GM12878 (cell line): ENCODE measurements around the gene TICRR. TPM values are rescaled to one million over a fixed set of nuclear protein-coding genes. Genes with fewer than 3 reads are reported as not detected.

Experiments used
- ATF7 ChIP-seq: fragments of 450-650 bp; IDR thresholded peaks from 2 replicates; pipeline ENCODE4 v1.6.1; 2016; ENCODE audit warnings: low read depth, mild to moderate bottlenecking
- BMI1 ChIP-seq: fragments of 450-650 bp; IDR thresholded peaks from 2 replicates; pipeline ENCODE4 v1.6.1; 2016; ENCODE audit warnings: mild to moderate bottlenecking, moderate library complexity, borderline replicate concordance
- CBFB ChIP-seq: IDR thresholded peaks from 2 replicates; pipeline ENCODE4 v1.6.1; 2016; ENCODE audit warnings: antibody characterized with exemption, low read depth
- CREB1 ChIP-seq: IDR thresholded peaks from 2 replicates; pipeline ENCODE4 v1.6.1; 2012; ENCODE audit warnings: low read depth, mild to moderate bottlenecking, inconsistent platforms
- ESRRA ChIP-seq: IDR thresholded peaks from 2 replicates; pipeline ENCODE4 v1.6.1; 2012; ENCODE audit warnings: mild to moderate bottlenecking, low read length, improper control_type of control experiment
- ETV6 ChIP-seq, 2 experiments: fragments of 450-650 bp in 1 of 2; IDR thresholded peaks in 1 of 2; conservative IDR thresholded peaks in 1 of 2; 2 replicates each; pipeline ENCODE4 v1.6.1; 2014; ENCODE audit warnings: antibody characterized with exemption in 1 of 2, borderline replicate concordance in 1 of 2, low read depth in 1 of 2, mild to moderate bottlenecking in 1 of 2, moderate library complexity in 1 of 2
- KAT2A ChIP-seq: conservative IDR thresholded peaks from 2 replicates; pipeline ENCODE4 v1.6.1; 2011; ENCODE audit warnings: low read depth, low read length; ENCODE audit not compliant: control insufficient read depth
- KDM1A ChIP-seq: fragments of 200-600 bp; sonication (generic); IDR thresholded peaks from 2 replicates; pipeline ENCODE4 v1.6.1; 2016; ENCODE audit warnings: borderline replicate concordance
- MAX ChIP-seq: IDR thresholded peaks from 2 replicates; pipeline ENCODE4 v1.6.1; 2012; ENCODE audit warnings: low read depth, low read length, improper control_type of control experiment
- MTA2 ChIP-seq: fragments of 450-650 bp; IDR thresholded peaks from 2 replicates; pipeline ENCODE4 v1.6.1; 2016; ENCODE audit warnings: low read depth, mild to moderate bottlenecking, moderate library complexity
- NFXL1 ChIP-seq: fragments of 450-650 bp; IDR thresholded peaks from 2 replicates; pipeline ENCODE4 v1.6.1; 2017; ENCODE audit warnings: antibody characterized with exemption, mild to moderate bottlenecking, borderline replicate concordance
- NFYB ChIP-seq: IDR thresholded peaks from 2 replicates; pipeline ENCODE4 v1.6.1; 2011; ENCODE audit warnings: low read depth, mild to moderate bottlenecking, low read length, improper control_type of control experiment, moderate library complexity; ENCODE audit not compliant: insufficient read depth
- NR2F1 ChIP-seq: fragments of 450-650 bp; conservative IDR thresholded peaks from 2 replicates; pipeline ENCODE4 v1.6.1; 2017; ENCODE audit warnings: mild to moderate bottlenecking
- PKNOX1 ChIP-seq: fragments of 450-650 bp; IDR thresholded peaks from 2 replicates; pipeline ENCODE4 v1.6.1; 2016; ENCODE audit warnings: mild to moderate bottlenecking
- RUNX3 ChIP-seq: IDR thresholded peaks from 2 replicates; pipeline ENCODE4 v1.6.1; 2012; ENCODE audit warnings: low read length, inconsistent platforms
- SIN3A ChIP-seq: IDR thresholded peaks from 2 replicates; pipeline ENCODE4 v1.6.1; 2012; ENCODE audit warnings: low read depth, low read length, improper control_type of control experiment
- SMAD5 ChIP-seq: IDR thresholded peaks from 2 replicates; pipeline ENCODE4 v1.6.1; 2016; ENCODE audit warnings: antibody characterized with exemption, low read depth
- SMC3 ChIP-seq: IDR thresholded peaks from 2 replicates; pipeline ENCODE4 v1.6.1; 2011; ENCODE audit warnings: low read length, improper control_type of control experiment, borderline replicate concordance
- SREBF1 ChIP-seq: IDR thresholded peaks from 2 replicates; pipeline ENCODE4 v1.6.1; 2012; ENCODE audit warnings: mild to moderate bottlenecking, low read length
- SUZ12 ChIP-seq: fragments of 200-600 bp; sonication (generic); IDR thresholded peaks from one replicate; pipeline ENCODE4 v1.6.1; 2018; ENCODE audit warnings: antibody characterized with exemption, mild to moderate bottlenecking; ENCODE audit not compliant: unreplicated experiment
- YBX1 ChIP-seq: fragments of 450-650 bp; IDR thresholded peaks from 2 replicates; pipeline ENCODE4 v1.6.1; 2016; ENCODE audit warnings: antibody characterized with exemption
- ZNF217 ChIP-seq: fragments of 450-650 bp; IDR thresholded peaks from 2 replicates; pipeline ENCODE4 v1.6.1; 2017; ENCODE audit warnings: antibody characterized with exemption, mild to moderate bottlenecking
- ZNF384 ChIP-seq: IDR thresholded peaks from 2 replicates; pipeline ENCODE4 v1.6.1; 2012; ENCODE audit warnings: low read depth, mild to moderate bottlenecking, low read length, improper control_type of control experiment, borderline replicate concordance
- ZNF592 ChIP-seq: fragments of 450-650 bp; IDR thresholded peaks from 2 replicates; pipeline ENCODE4 v1.6.1; 2017; ENCODE audit warnings: mild to moderate bottlenecking, moderate library complexity
- polyA plus RNA-seq, 11 experiments: library from polyadenylated mRNA; depleted of rRNA in 4 of 11; unstranded in 6 of 11; stranded (reverse) in 5 of 11; fragments of >200 nt; fragmentation: Nextera tagmentation in 4 of 11; fragmentation: Illumina TruSeq in 1 of 11; extraction: Ambion mirVana in 4 of 11; extraction: Trizol in 1 of 11; gene quantifications; 1 replicate in 1 of 11; 2 replicates in 10 of 11; pipeline versions ENCODE4 v1.2.1 to v1.2.3, GENCODE V29; 2011 to 2016; ENCODE audit warnings: inconsistent platforms in 2 of 11, missing spikeins in 2 of 11, low read depth in 1 of 11
- total RNA-seq, 4 experiments: library from RNA; depleted of rRNA in 3 of 4; stranded (reverse); fragments of >200 nt in 3 of 4; fragmentation: Illumina TruSeq in 1 of 4; extraction: Trizol in 1 of 4; gene quantifications; 2 replicates each; pipeline versions ENCODE4 v1.2.1 to v1.2.3, GENCODE V29; 2013 to 2021
- TF ChIP-seq, protein P1 (sequence below): IDR thresholded peaks from 2 replicates; pipeline ENCODE4 v1.6.1; 2012; ENCODE audit warnings: low read depth, low read length, improper control_type of control experiment

TICRR gene
- total and polyA plus RNA-seq, 10 of the 15 experiments (the other 5 are each of a cell fraction or from before 2014, with no cell fraction given), result 0.58 to 21.5 (median 11.5) TPM

DNA sequence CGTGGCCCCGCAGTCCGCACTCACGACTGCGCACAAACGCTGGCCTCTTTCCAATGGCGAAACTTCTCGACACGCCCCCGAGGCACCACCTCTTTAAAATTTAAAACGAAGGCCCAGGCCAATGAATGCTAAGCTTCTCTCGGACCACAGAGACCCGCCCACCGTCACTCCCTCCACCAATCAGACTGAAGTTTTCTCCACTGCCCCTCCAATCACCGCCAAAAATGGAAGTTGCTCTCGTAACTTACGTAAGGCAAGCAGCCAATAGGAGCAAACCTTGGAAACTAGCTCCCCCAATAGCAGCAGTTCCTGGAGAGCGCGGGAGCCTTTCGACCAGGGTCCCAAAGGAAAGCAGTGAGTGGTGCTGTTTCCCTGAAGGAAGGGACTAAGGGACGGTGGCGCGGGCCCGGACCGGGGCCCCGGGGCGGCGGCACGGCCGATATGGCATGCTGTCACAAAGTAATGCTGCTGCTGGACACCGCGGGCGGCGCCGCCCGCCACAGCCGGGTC lies at the start of gene TICRR (continued):
- TF ChIP-seq MAX (no peak; the same call in 1 of the 2 replicates), ZNF384 (no peak), YBX1 (no peak), MTA2 (no peak), SMAD5 (no peak), ETV6 (conservative IDR thresholded peaks at IDR 0.05 in 1 of 2, IDR thresholded peaks at IDR 0.05 in 1 of 2; ENCODE audit: borderline replicate concordance in 1 of 2, low read depth in 1 of 2) (no peak), PKNOX1 (peak; percentile 47; the same call in 1 of the 2 replicates), RUNX3 (no peak), ATF7 (no peak), KAT2A (no peak), ZNF592 (no peak), KDM1A (no peak), SIN3A (peak; percentile 100), SREBF1 (no peak), BMI1 (no peak), ZNF217 (no peak), ESRRA (no peak), SUZ12 (no peak), SMC3 (no peak), CREB1 (peak; percentile 87; the same call in 1 of the 2 replicates), NR2F1 (no peak), NFXL1 (no peak), NFYB (peak; percentile 95), CBFB (no peak)
- TF ChIP-seq, protein P1, sequence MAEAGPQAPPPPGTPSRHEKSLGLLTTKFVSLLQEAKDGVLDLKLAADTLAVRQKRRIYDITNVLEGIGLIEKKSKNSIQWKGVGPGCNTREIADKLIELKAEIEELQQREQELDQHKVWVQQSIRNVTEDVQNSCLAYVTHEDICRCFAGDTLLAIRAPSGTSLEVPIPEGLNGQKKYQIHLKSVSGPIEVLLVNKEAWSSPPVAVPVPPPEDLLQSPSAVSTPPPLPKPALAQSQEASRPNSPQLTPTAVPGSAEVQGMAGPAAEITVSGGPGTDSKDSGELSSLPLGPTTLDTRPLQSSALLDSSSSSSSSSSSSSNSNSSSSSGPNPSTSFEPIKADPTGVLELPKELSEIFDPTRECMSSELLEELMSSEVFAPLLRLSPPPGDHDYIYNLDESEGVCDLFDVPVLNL, result peak; percentile 99
